HUES48 (cell line): Measurements from ENCODE around the gene RBM15.

Source experiments
- H3K27ac ChIP-seq: one replicate; pipeline ENCODE4 v1.7.0; 2013; ENCODE audit warnings: low read depth, low read length, inconsistent platforms
- H3K27me3 ChIP-seq: 2 replicates; pipeline ENCODE4 v1.6.1; 2013; ENCODE audit warnings: mild to moderate bottlenecking, low read length; ENCODE audit not compliant: control insufficient read depth, insufficient read depth
- H3K36me3 ChIP-seq: 2 replicates; pipeline ENCODE4 v1.6.1; 2013; ENCODE audit warnings: low read length; ENCODE audit not compliant: control insufficient read depth, insufficient read depth
- H3K4me1 ChIP-seq: 2 replicates; pipeline ENCODE4 v1.6.1; 2013; ENCODE audit warnings: mild to moderate bottlenecking, low read length; ENCODE audit not compliant: control insufficient read depth, insufficient read depth
- H3K4me3 ChIP-seq: 2 replicates; pipeline ENCODE4 v1.5.1; 2013; ENCODE audit warnings: mild to moderate bottlenecking, low read depth, low read length
- H3K9ac ChIP-seq: 2 replicates; pipeline ENCODE4 v1.6.1; 2013; ENCODE audit warnings: mild to moderate bottlenecking, low read depth, low read length, moderate library complexity
- H3K9me3 ChIP-seq: 2 replicates; pipeline ENCODE4 v1.6.1; 2013; ENCODE audit warnings: low read length; ENCODE audit not compliant: control insufficient read depth, insufficient read depth

RBM15 gene

DNA sequence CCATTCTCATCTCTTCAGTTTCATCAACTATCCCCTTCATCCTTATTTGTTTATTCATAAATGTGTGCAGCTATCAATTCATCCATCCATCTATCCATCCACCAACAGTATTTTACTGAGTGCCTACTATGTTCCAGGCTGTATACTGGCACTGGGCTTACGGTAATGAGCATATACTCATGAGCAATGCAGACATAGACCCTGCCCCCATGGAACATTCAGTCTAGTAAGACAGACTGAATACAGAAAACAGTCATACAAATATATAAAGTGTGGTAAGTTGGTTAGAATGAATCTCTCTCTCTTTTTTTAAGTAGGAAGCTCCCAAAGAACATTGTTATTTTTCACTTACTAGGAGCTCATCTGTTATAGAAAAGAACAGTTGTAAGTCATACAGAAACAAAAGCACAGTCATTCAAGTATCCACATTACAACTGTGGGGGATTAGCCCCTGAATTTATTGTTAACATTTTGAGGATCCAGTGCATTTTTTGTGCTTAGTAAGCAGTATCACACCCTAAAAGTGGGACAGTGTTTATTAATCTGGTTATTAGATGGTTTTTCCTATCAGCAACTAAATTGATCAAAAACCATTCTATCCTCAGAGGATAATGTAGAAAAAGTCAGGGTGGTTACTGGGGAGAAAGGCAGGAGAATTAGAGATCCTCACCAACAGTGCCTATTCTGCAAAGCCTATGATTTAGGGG, 48.0 kb downstream of the RBM15 start:
- Histone ChIP-seq H3K27ac (no peak overlapping the region), H3K27me3 (no peaks in the 10 kb centered on the region), H3K4me1 (peaks cover 17% of the 10 kb centered on the region), H3K36me3 (peaks cover 11% of the 10 kb centered on the region), H3K9me3 (no peaks in the 10 kb centered on the region), H3K9ac (no peak overlapping the region), H3K4me3 (no peak overlapping the region)

- Histone ChIP-seq H3K9me3 (no peaks in the 10 kb centered on the region), H3K4me1 (peaks cover 17% of the 10 kb centered on the region), H3K4me3 (no peak overlapping the region), H3K27ac (peak overlapping the region; percentile 36), H3K36me3 (peaks cover 4% of the 10 kb centered on the region; the same call in 1 of the 2 replicates), H3K9ac (no peak overlapping the region), H3K27me3 (no peaks in the 10 kb centered on the region)
Measured at GRCh38 chr1:110390096-110390495, 50.9 kb downstream of the RBM15 start.

GRCh38 chr1:110390692-110391245, 51.6 kb downstream of the RBM15 start, which contains the start of gene SLC16A4:
Gene SLC16A4, minus strand, starts transcription at chr1:110391026. Its CDS starts 1,703 bp downstream, at chr1:110389323.
- H3K9me3 ChIP-seq = no peaks in the 10 kb centered on the region
- peaks cover 4% of the 10 kb centered on the region; the same call in 1 of the 2 replicates for H3K36me3 ChIP-seq
- no peak within 1 kb of the TSS for H3K4me3 ChIP-seq
- no peaks in the 10 kb centered on the region for H3K27me3 ChIP-seq
- H3K4me1 ChIP-seq = peaks cover 17% of the 10 kb centered on the region
- H3K9ac ChIP-seq = no peak within 1 kb of the TSS
- H3K27ac ChIP-seq = peak within 1 kb of the TSS; percentile 36

DNA sequence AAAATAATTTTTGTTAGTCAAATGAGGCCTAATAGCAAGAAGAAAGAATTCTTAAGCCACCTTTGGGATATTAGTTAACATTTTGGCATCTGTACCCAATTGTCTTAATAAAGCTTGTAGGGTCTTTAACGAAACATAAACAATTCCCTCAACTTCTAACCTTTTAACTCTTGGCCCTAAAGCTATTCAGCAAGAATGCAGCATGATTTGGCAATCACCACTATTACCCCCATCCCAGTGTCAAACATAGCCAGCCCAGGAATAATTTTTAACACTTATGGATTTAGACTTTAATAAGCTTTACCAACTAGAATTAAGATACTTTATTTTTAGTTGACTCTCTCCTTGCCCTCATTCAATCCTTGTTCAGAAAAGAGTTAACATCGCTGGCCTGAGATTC, 54.1 kb downstream of the RBM15 start:
- Histone ChIP-seq H3K27me3 (no peaks in the 10 kb centered on the region), H3K9ac (no peak overlapping the region), H3K4me3 (no peak overlapping the region), H3K4me1 (peaks cover 17% of the 10 kb centered on the region), H3K27ac (peak overlapping the region; percentile 8), H3K36me3 (no peaks in the 10 kb centered on the region), H3K9me3 (no peaks in the 10 kb centered on the region)

DNA sequence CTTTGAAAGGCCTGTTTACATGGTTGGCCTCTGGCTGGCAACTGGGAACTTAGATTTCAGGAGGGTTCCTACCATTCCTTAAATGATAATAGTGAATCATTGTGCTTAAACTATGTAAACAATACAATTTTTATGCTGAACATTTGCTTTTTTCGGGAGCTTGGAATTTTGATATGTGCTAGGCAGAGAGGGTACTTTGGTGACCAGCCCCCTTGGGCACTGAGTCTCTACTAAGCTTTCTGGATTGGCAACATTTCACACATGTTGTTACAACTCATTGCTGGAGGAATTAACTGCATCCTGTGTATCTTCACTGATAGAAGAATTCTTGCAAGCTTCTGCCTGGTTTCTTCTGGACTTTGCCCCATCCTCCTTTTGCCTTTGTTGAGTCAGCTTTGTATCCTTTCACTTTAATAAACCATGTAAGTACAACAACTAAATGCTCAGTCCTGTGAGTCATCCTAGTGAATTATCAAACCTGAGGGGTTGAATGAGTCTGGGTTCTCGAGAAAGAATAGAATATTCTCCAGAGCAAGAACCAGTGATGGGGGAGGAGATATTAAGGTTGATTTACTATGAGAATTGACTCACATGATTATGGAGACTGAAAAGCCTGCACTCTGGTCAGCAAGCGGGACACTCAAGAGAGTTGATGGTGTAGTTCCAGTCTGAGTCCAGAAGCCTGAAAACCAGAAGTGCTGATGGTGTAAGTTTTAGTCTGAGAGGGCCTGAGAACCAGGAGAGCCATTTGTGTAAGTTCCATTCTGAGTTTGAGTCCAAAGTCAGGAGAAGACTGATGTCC, 54.7 kb downstream of the RBM15 start:
- no peak overlapping the region for H3K4me3 ChIP-seq
- H3K27me3 ChIP-seq = no peaks in the 10 kb centered on the region
- peaks cover 17% of the 10 kb centered on the region for H3K4me1 ChIP-seq
- H3K27ac ChIP-seq = peak overlapping the region; percentile 8
- no peaks in the 10 kb centered on the region for H3K9me3 ChIP-seq
- H3K9ac ChIP-seq = no peak overlapping the region
- H3K36me3 ChIP-seq = no peaks in the 10 kb centered on the region; the same call in 1 of the 2 replicates

GRCh38 chr1:110394493-110394820, 55.3 kb downstream of the RBM15 start:
- no peak overlapping the region for H3K9ac ChIP-seq

More at GRCh38 chr1:110394493-110394820, 55.3 kb downstream of the RBM15 start:
- no peaks in the 10 kb centered on the region; the same call in 1 of the 2 replicates for H3K36me3 ChIP-seq
- peaks cover 17% of the 10 kb centered on the region for H3K4me1 ChIP-seq
- H3K4me3 ChIP-seq = no peak overlapping the region
- H3K9me3 ChIP-seq = no peaks in the 10 kb centered on the region
- H3K27me3 ChIP-seq = no peaks in the 10 kb centered on the region
- H3K27ac ChIP-seq = no peak overlapping the region
